Left lung (tissue), 10 donors: Measurements from ENCODE around the gene GCNT4. TPM values are rescaled to one million over a fixed set of nuclear protein-coding genes. Genes with fewer than 3 reads are reported as not detected.

Source experiments
- ATAC-seq: fragments of 200-7000 bp; cut with Tn5 transposase; one replicate; pipeline ENCODE4 v1.9.1; 2020; ENCODE audit warnings: moderate library complexity
- DNase-seq, 4 donors: peaks; one replicate each; pipeline ENCODE4 v3.0.0-alpha.2; 2013 to 2020
- H3K27ac ChIP-seq, 2 donors: fragments of 200-600 bp; sonication (generic) in 1 of 2; one replicate each; pipeline versions ENCODE4 v1.5.0 to v1.8.0; 2020 to 2021
- H3K27me3 ChIP-seq, 2 donors: fragments of 200-600 bp; sonication (generic) in 1 of 2; one replicate each; pipeline versions ENCODE4 v1.5.0 to v1.8.0; 2020 to 2021
- H3K36me3 ChIP-seq, 2 donors: fragments of 200-600 bp; sonication (generic) in 1 of 2; one replicate each; pipeline versions ENCODE4 v1.5.0 to v1.8.0; 2020 to 2021
- H3K4me1 ChIP-seq, 2 donors: fragments of 200-600 bp; one replicate each; pipeline ENCODE4 v1.8.0; 2021
- H3K4me3 ChIP-seq, 2 donors: fragments of 200-600 bp; sonication (generic) in 1 of 2; one replicate each; pipeline versions ENCODE4 v1.5.0 to v1.8.0; 2020 to 2021; ENCODE audit warnings: mild to moderate bottlenecking in 1 of 2
- H3K9me3 ChIP-seq, 2 donors: fragments of 200-600 bp; sonication (generic) in 1 of 2; one replicate each; pipeline versions ENCODE4 v1.5.0 to v1.8.0; 2020 to 2021
- intact Hi-C, 2 donors: fragments of 100-400 bp; cut with DNase I; formaldehyde crosslinking; loops; one replicate each; pipeline versions ENCODE4 v1.11.2 to v1.14.2; 2022
- polyA plus RNA-seq, 6 donors: library from polyadenylated mRNA; unstranded; fragments of 120-200 nt; gene quantifications; one replicate each; pipeline ENCODE4 v1.2.1, GENCODE V29; 2013; ENCODE audit not compliant: insufficient read length in 6 of 6
- total RNA-seq, 2 donors: library from RNA; stranded (reverse); fragmentation: NEBNext Ultra II Directional; extraction: Animal tissue kit (Norgen Biotek cat#: 25700); gene quantifications; one replicate each; pipeline ENCODE4 v1.2.1, GENCODE V29; 2021
- TF ChIP-seq, protein P1 (sequence below), 2 donors: fragments of 200-600 bp; sonication (generic) in 1 of 2; IDR thresholded peaks; one replicate each; pipeline versions ENCODE4 v1.5.0 to v1.8.0; 2021; ENCODE audit warnings: antibody characterized with exemption in 2 of 2
- donor health status: DM: no; HTN: yes; CAD: no.
- donor health status: DM: no; HTN: no; CAD: no.

Gene GCNT4
- total and polyA plus RNA-seq, 8 donors, result 0.90 to 3.6 (median 1.1) TPM

DNA sequence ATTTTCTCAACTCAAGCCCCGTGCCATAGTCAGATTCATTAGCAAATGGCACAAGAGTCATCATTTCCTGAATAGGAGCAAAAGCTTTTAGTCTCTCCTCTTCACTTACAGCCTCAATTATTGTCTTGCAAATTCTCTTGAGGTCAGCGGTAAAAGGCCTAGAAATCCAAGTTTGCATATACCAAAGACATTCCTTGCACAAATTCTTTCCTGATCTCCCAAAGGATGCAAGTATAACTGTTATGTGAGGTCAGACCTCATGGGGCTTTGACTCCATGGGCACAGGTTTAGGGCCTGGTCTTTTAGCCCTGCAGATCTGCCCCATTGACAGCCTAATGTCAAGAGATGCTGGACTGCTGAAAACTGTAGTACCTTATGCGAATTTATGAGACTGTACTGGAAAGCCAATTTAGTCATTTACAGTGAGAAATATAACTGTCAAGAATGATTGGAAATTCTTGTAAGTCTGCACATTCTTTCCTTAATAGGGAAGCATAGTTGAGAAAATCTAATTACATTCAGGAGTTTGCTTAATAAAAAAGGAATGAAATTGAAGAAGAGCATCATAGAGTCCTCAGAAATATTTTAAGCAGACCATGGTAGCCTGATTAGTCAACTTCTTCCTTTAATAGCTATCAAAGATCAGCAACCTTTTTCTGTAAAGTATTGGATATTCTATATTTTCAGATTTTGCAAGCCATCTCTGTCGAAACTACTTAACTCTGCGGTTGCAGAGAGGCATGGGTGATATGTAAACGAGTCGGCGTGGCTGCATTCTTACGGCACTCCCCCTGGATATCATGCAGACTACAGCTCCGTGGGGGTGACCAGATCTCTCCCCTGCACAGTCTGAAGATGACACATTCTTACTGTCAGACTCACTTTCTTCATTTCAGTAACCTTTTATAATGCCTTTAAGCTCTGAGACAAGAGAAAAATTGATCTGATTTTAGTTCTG, 45.2 kb downstream of the GCNT4 start:
- TF ChIP-seq, protein P1, sequence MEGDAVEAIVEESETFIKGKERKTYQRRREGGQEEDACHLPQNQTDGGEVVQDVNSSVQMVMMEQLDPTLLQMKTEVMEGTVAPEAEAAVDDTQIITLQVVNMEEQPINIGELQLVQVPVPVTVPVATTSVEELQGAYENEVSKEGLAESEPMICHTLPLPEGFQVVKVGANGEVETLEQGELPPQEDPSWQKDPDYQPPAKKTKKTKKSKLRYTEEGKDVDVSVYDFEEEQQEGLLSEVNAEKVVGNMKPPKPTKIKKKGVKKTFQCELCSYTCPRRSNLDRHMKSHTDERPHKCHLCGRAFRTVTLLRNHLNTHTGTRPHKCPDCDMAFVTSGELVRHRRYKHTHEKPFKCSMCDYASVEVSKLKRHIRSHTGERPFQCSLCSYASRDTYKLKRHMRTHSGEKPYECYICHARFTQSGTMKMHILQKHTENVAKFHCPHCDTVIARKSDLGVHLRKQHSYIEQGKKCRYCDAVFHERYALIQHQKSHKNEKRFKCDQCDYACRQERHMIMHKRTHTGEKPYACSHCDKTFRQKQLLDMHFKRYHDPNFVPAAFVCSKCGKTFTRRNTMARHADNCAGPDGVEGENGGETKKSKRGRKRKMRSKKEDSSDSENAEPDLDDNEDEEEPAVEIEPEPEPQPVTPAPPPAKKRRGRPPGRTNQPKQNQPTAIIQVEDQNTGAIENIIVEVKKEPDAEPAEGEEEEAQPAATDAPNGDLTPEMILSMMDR (IDR thresholded peaks at IDR 0.05), result no peak
- DNase-seq, result no peak
- Histone ChIP-seq H3K4me1 (no peaks in the 10 kb centered on the region), H3K36me3 (no peaks in the 10 kb centered on the region), H3K27ac (no peak overlapping the region), H3K27me3 (no peaks in the 10 kb centered on the region), H3K9me3 (peaks cover 0 to 11% of the 10 kb centered on the region in 2 donors), H3K4me3 (no peak overlapping the region)
- intact Hi-C loops, result no loop called here
- peak; percentile 56 for ATAC-seq

DNA sequence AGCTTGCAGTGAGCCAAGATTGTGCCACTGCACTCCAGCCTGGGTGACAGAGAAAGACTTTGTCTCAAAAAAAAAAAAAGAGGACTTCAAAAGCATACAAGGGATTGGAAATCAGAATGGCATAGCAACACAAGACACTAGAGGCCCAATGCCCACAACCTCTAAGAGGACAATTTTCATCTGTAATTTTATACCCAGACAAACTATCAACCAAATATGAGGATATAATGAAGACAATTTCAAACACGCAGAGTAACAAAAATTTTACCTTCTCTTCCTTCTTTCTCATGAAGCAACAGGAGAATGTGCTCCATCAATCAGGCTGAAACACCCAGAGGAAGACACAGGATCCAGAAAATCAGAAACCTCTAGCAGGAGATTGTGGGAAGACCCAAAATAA, 46.8 kb downstream of the GCNT4 start:
- TF ChIP-seq, protein P1 (IDR thresholded peaks at IDR 0.05), result no peak
- Histone ChIP-seq H3K4me1 (no peaks in the 10 kb centered on the region), H3K4me3 (no peak overlapping the region), H3K27me3 (no peaks in the 10 kb centered on the region), H3K27ac (no peak overlapping the region), H3K36me3 (no peaks in the 10 kb centered on the region), H3K9me3 (peaks cover 0 to 11% of the 10 kb centered on the region in 2 donors)
- ATAC-seq, result no peak
- DNase-seq, result no peak
- intact Hi-C loops, result no loop called here

Other genes with a start within 250 kb of the GCNT4 start
- gene FAM169A, start 186.2 kb downstream of the GCNT4 start, total RNA-seq, result 1 to 10 TPM in 1 of 2 donors, under 1 TPM in 1; 0.81 to 2.7 TPM
- 1 to 10 TPM; 4.6 to 6.3 (median 5.7) TPM for gene FAM169A, start 186.2 kb downstream of the GCNT4 start, polyA plus RNA-seq
- under 1 TPM; 0.09 to 0.16 TPM for gene ANKRD31, start 184.3 kb upstream of the GCNT4 start, total RNA-seq
- under 1 TPM; 0.31 to 0.75 (median 0.50) TPM for gene ANKRD31, start 184.3 kb upstream of the GCNT4 start, polyA plus RNA-seq